HepG2 (cell line): ENCODE measurements around the gene ATP5MK. TPM values are rescaled to one million over a fixed set of nuclear protein-coding genes. Genes with fewer than 3 reads are reported as not detected.
A peak's percentile ranks its signal among the peaks of the same experiment; 100 is the strongest.

Experiments
- ARNT2 ChIP-seq: sonication (generic); formaldehyde crosslinking; IDR thresholded peaks from 2 replicates; pipeline ENCODE4 v1.8.0; 2022; ENCODE audit warnings: mild to moderate bottlenecking, low read depth, missing genetic modification reagents, moderate library complexity
- ATF1 ChIP-seq: IDR thresholded peaks from 2 replicates; pipeline ENCODE4 v1.6.1; 2016; ENCODE audit warnings: mild to moderate bottlenecking, control low read depth
- CENPT ChIP-seq: sonication (generic); formaldehyde crosslinking; IDR thresholded peaks from 2 replicates; pipeline ENCODE4 v1.8.0; 2022; ENCODE audit warnings: low read depth, mild to moderate bottlenecking, moderate library complexity, missing genetic modification reagents
- CREB1 ChIP-seq, 2 experiments: fragments of 450-650 bp in 1 of 2; IDR thresholded peaks; 2 replicates each; pipeline ENCODE4 v1.6.1; 2016 to 2017; ENCODE audit warnings: control low read depth in 1 of 2, mild to moderate bottlenecking in 1 of 2, missing compliant biosample characterization in 1 of 2, missing genetic modification characterization in 1 of 2
- HOXA3 ChIP-seq: sonication (generic); formaldehyde crosslinking; IDR thresholded peaks from 2 replicates; pipeline ENCODE4 v1.5.0; 2020; ENCODE audit warnings: missing genetic modification reagents
- MED1 ChIP-seq: sonication (generic); formaldehyde crosslinking; IDR thresholded peaks from 2 replicates; pipeline ENCODE4 v1.4.0; 2020; ENCODE audit warnings: missing genetic modification reagents
- MED8 ChIP-seq: sonication (generic); formaldehyde crosslinking; IDR thresholded peaks from 2 replicates; pipeline ENCODE4 v1.8.1; 2023; ENCODE audit warnings: mild to moderate bottlenecking, missing genetic modification reagents; ENCODE audit not compliant: insufficient replicate concordance
- POLR2AphosphoS2 ChIP-seq: IDR thresholded peaks from 2 replicates; pipeline ENCODE4 v1.6.1; 2011; ENCODE audit warnings: low read depth, low read length, improper control_type of control experiment
- RNF219 ChIP-seq: sonication (generic); formaldehyde crosslinking; IDR thresholded peaks from 2 replicates; pipeline ENCODE4 v1.5.0; 2020; ENCODE audit warnings: mild to moderate bottlenecking, missing genetic modification reagents
- SPEN ChIP-seq: sonication (generic); formaldehyde crosslinking; IDR thresholded peaks from 2 replicates; pipeline ENCODE4 v1.5.1; 2020; ENCODE audit warnings: low read depth, mild to moderate bottlenecking, missing genetic modification reagents
- SRY ChIP-seq: sonication (generic); formaldehyde crosslinking; IDR thresholded peaks from 2 replicates; pipeline ENCODE4 v1.8.0; 2022; ENCODE audit warnings: mild to moderate bottlenecking, missing genetic modification reagents
- TEAD3 ChIP-seq: optimal IDR thresholded peaks from 2 replicates; pipeline ENCODE3; 2016; ENCODE audit warnings: borderline replicate concordance
- ZBTB34 ChIP-seq: sonication (generic); formaldehyde crosslinking; IDR thresholded peaks from 2 replicates; pipeline ENCODE4 v1.8.0; 2022; ENCODE audit warnings: mild to moderate bottlenecking, missing genetic modification reagents
- ZBTB39 ChIP-seq: sonication (generic); formaldehyde crosslinking; IDR thresholded peaks from 2 replicates; pipeline ENCODE4 v1.5.0; 2020; ENCODE audit warnings: missing genetic modification reagents
- ZMAT3 ChIP-seq: sonication (generic); formaldehyde crosslinking; conservative IDR thresholded peaks from 2 replicates; pipeline ENCODE4 v1.7.0; 2021; ENCODE audit warnings: missing genetic modification reagents
- ZNF124 ChIP-seq: sonication (generic); formaldehyde crosslinking; IDR thresholded peaks from 2 replicates; pipeline ENCODE4 v1.4.0; 2020; ENCODE audit warnings: missing genetic modification reagents
- ZNF660 ChIP-seq: sonication (generic); formaldehyde crosslinking; IDR thresholded peaks from 2 replicates; pipeline ENCODE4 v1.5.1; 2020; ENCODE audit warnings: mild to moderate bottlenecking, low read depth, missing genetic modification reagents, borderline replicate concordance
- polyA plus RNA-seq, 8 experiments: library from polyadenylated mRNA; depleted of rRNA in 3 of 8; stranded (reverse) in 7 of 8; unstranded in 1 of 8; fragments of >200 nt; fragmentation: Illumina TruSeq in 4 of 8; extraction: Trizol in 4 of 8; gene quantifications; 2 replicates each; pipeline versions ENCODE4 v1.2.1 to v1.2.3, GENCODE V29; 2011 to 2016; ENCODE audit warnings: low read depth in 4 of 8, missing spikeins in 1 of 8, mixed read lengths in 1 of 8; ENCODE audit not compliant: insufficient read depth in 1 of 8
- total RNA-seq, 5 experiments: library from RNA; depleted of rRNA; stranded (reverse); fragments of >200 nt; fragmentation: Illumina TruSeq; extraction: Trizol; gene quantifications; 2 replicates each; pipeline ENCODE4 v1.2.3, GENCODE V29; 2016; ENCODE audit warnings: low read depth in 1 of 5
- TF ChIP-seq, protein P1 (sequence below): sonication (generic); formaldehyde crosslinking; IDR thresholded peaks from 2 replicates; pipeline ENCODE4 v1.5.1; 2020; ENCODE audit warnings: missing genetic modification reagents, mild to moderate bottlenecking, borderline replicate concordance
- TF ChIP-seq, protein P2 (sequence below): sonication (generic); formaldehyde crosslinking; IDR thresholded peaks from 2 replicates; pipeline ENCODE4 v1.5.1; 2020; ENCODE audit warnings: mild to moderate bottlenecking, missing genetic modification reagents

Gene ATP5MK
- total and polyA plus RNA-seq, 2 of the 13 experiments (the other 11 are each of a cell fraction or from before 2014, with no cell fraction given) = 312 to 517 TPM

DNA sequence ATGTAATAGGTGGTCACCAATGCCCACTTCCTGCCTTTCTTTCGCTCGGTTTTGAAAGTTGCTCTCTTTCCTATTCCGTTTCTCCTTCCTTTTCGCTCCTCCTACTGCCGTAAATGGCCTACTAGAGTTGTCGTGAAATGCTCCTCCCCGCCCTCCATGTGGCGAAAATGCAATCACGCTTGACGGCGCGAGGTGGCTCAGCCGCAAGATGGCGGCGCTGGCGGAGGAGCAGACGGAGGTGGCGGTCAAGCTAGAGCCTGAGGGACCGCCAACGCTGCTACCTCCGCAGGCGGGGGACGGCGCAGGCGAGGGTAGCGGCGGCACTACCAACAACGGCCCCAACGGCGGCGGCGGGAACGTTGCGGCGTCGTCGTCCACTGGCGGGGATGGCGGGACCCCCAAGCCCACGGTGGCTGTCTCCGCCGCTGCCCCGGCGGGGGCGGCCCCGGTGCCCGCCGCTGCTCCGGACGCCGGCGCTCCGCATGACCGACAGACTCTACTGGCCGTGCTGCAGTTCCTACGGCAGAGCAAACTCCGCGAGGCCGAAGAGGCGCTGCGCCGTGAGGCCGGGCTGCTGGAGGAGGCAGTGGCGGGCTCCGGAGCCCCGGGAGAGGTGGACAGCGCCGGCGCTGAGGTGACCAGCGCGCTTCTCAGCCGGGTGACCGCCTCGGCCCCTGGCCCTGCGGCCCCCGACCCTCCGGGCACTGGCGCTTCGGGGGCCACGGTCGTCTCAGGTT is 28.3 kb downstream of the ATP5MK start, which contains the start of gene TAF5 (continued):
- TF ChIP-seq, protein P1, sequence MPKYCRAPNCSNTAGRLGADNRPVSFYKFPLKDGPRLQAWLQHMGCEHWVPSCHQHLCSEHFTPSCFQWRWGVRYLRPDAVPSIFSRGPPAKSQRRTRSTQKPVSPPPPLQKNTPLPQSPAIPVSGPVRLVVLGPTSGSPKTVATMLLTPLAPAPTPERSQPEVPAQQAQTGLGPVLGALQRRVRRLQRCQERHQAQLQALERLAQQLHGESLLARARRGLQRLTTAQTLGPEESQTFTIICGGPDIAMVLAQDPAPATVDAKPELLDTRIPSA = peak; percentile 67; the same call in 1 of the 2 replicates
- TF ChIP-seq ZNF124 (CRISPR knock-in tag) (no peak; the same call in 1 of the 2 replicates), TEAD3 (CRISPR knock-in tag) (peak; percentile 54), ZMAT3 (CRISPR knock-in tag) (peak; percentile 84; the same call in 1 of the 2 replicates), CREB1 (IDR thresholded peaks at IDR 0.05) (0 out of 2 replicates have a peak, but pooled peaks have one; percentile 27), CREB1 (CRISPR knock-in tag; IDR thresholded peaks at IDR 0.05) (peak; percentile 52), ZNF660 (no peak), ZBTB39 (CRISPR knock-in tag) (0 out of 2 replicates have a peak, but pooled peaks have one; percentile 28), ZBTB34 (no peak), SRY (no peak; the same call in 1 of the 2 replicates), ARNT2 (CRISPR knock-in tag) (peak; percentile 93), POLR2AphosphoS2 (no peak), ATF1 (CRISPR knock-in tag) (no peak), HOXA3 (peak; percentile 79; the same call in 1 of the 2 replicates), RNF219 (CRISPR knock-in tag) (peak; percentile 74; the same call in 1 of the 2 replicates), SPEN (CRISPR knock-in tag) (peak; percentile 87), MED1 (CRISPR knock-in tag) (peak; percentile 63), CENPT (CRISPR knock-in tag) (peak; percentile 90; the same call in 1 of the 2 replicates), MED8 (peak; percentile 78)
- TF ChIP-seq, protein P2, sequence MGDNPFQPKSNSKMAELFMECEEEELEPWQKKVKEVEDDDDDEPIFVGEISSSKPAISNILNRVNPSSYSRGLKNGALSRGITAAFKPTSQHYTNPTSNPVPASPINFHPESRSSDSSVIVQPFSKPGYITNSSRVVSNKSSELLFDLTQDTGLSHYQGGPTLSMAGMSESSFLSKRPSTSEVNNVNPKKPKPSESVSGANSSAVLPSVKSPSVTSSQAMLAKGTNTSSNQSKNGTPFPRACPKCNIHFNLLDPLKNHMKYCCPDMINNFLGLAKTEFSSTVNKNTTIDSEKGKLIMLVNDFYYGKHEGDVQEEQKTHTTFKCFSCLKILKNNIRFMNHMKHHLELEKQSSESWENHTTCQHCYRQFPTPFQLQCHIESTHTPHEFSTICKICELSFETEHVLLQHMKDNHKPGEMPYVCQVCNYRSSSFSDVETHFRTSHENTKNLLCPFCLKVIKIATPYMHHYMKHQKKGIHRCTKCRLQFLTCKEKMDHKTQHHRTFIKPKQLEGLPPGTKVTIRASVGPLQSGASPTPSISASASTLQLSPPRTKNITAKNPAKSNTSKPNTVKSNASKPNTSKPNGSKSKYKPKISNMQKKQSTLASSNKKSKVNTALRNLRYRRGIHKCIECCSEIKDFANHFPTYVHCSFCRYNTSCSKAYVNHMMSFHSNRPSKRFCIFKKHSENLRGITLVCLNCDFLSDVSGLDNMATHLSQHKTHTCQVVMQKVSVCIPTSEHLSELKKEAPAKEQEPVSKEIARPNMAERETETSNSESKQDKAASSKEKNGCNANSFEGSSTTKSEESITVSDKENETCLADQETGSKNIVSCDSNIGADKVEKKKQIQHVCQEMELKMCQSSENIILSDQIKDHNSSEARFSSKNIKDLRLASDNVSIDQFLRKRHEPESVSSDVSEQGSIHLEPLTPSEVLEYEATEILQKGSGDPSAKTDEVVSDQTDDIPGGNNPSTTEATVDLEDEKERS = 0 out of 2 replicates have a peak, but pooled peaks have one; percentile 70
